NCI-H510A treated with DMSO at 0.1 percent for 48 hours (cell line): ENCODE results near the gene FHOD3.

Experiments used
- DNase-seq: peaks from one replicate; lab custom pipeline; 2025; lab: John Stamatoyannopoulos, UW

Gene FHOD3

GRCh38 chr18:36296650-36297416 is 680 bp upstream of the FHOD3 start:
- DNase-seq, result peak; percentile 94

GRCh38 chr18:36298126-36298741 is 721 bp downstream of the FHOD3 start:
- peak; percentile 52 for DNase-seq

GRCh38 chr18:36299015-36299414 is 1.5 kb downstream of the FHOD3 start:
- DNase-seq, result no peak

- no peak for DNase-seq
These were observed 2.7 kb downstream of the FHOD3 start for GRCh38 chr18:36300211-36300610.

- no peak for DNase-seq
These were observed 4.4 kb downstream of the FHOD3 start for GRCh38 chr18:36301884-36302283.

- no peak for DNase-seq
These were observed 5.2 kb downstream of the FHOD3 start for GRCh38 chr18:36302676-36303075.

- no peak for DNase-seq
These were observed 5.8 kb downstream of the FHOD3 start for GRCh38 chr18:36303211-36303844.

GRCh38 chr18:36304723-36305122 is 7.2 kb downstream of the FHOD3 start:
- no peak for DNase-seq

GRCh38 chr18:36305375-36305774 is 7.9 kb downstream of the FHOD3 start:
- no peak for DNase-seq

- no peak for DNase-seq
These were observed 10.0 kb downstream of the FHOD3 start for GRCh38 chr18:36307513-36307912.

GRCh38 chr18:36308711-36309435 is 11.4 kb downstream of the FHOD3 start:
- DNase-seq, result no peak

GRCh38 chr18:36309436-36310391 is 12.2 kb downstream of the FHOD3 start:
- no peak for DNase-seq

GRCh38 chr18:36311026-36311570 is 13.6 kb downstream of the FHOD3 start:
- no peak for DNase-seq

- DNase-seq, result no peak
These were observed 15.4 kb downstream of the FHOD3 start for GRCh38 chr18:36312806-36313395.

- no peak for DNase-seq
These were observed 16.6 kb downstream of the FHOD3 start for GRCh38 chr18:36314098-36314497.

GRCh38 chr18:36314754-36315153 is 17.2 kb downstream of the FHOD3 start:
- no peak for DNase-seq

- DNase-seq, result no peak
These were observed 18.2 kb downstream of the FHOD3 start for GRCh38 chr18:36315736-36316135.

- DNase-seq, result no peak
These were observed 18.7 kb downstream of the FHOD3 start for GRCh38 chr18:36316246-36316645.

GRCh38 chr18:36321658-36322407 is 24.3 kb downstream of the FHOD3 start:
- DNase-seq, result no peak

GRCh38 chr18:36322408-36322728 is 24.9 kb downstream of the FHOD3 start:
- DNase-seq, result no peak
